ENCODE measurements around the gene FBXL5.

FBXL5 gene

GRCh38 chr4:15658781-15659180 lies 3.6 kb upstream of the FBXL5 start:
- no peak for DNase-seq (ENCODE audit: low read depth)
- TF ChIP-seq, protein P1, sequence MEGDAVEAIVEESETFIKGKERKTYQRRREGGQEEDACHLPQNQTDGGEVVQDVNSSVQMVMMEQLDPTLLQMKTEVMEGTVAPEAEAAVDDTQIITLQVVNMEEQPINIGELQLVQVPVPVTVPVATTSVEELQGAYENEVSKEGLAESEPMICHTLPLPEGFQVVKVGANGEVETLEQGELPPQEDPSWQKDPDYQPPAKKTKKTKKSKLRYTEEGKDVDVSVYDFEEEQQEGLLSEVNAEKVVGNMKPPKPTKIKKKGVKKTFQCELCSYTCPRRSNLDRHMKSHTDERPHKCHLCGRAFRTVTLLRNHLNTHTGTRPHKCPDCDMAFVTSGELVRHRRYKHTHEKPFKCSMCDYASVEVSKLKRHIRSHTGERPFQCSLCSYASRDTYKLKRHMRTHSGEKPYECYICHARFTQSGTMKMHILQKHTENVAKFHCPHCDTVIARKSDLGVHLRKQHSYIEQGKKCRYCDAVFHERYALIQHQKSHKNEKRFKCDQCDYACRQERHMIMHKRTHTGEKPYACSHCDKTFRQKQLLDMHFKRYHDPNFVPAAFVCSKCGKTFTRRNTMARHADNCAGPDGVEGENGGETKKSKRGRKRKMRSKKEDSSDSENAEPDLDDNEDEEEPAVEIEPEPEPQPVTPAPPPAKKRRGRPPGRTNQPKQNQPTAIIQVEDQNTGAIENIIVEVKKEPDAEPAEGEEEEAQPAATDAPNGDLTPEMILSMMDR (IDR thresholded peaks at IDR 0.05; ENCODE audit: control insufficient read depth, insufficient read depth, low read depth, low read length, missing control alignments) = no peak
- H3K4me3 ChIP-seq (ENCODE audit: control insufficient read depth, low read depth, low read length) = no peak overlapping the region

DNA sequence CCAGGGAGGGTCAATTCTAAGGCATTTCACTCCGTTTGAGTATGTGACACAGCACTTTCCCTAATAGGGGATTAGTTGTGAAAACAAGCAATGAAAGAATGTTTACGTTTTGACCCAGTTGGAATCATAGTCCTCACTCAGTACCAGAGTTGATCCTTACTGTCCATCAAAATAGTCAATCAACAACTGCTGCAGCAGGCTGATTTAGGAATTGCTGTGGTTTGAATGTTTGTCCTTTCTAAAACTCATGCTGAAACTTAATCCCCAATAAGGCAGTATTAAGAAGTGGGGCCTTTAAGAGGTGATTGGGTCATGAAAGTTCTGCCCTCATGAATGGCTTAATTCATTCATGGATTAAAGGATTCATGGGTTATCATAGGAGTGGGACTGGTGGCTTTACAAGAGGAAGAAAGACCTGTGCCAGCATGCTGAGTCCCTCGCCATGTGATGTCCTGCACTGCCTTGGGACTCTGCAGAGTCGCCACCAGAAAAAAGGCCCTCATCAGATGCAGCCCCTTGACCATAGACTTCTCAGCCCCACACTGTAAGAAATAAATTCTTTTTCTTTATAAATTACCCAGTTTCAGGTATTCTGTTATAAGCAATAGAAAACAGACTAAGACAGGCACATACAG lies 3.1 kb upstream of the FBXL5 start:
- TF ChIP-seq, protein P1 (IDR thresholded peaks at IDR 0.05; ENCODE audit: control insufficient read depth, insufficient read depth, low read depth, low read length, missing control alignments) = no peak
- no peak overlapping the region for H3K4me3 ChIP-seq (ENCODE audit: control insufficient read depth, low read depth, low read length)
- no peak for DNase-seq (ENCODE audit: low read depth)

DNA sequence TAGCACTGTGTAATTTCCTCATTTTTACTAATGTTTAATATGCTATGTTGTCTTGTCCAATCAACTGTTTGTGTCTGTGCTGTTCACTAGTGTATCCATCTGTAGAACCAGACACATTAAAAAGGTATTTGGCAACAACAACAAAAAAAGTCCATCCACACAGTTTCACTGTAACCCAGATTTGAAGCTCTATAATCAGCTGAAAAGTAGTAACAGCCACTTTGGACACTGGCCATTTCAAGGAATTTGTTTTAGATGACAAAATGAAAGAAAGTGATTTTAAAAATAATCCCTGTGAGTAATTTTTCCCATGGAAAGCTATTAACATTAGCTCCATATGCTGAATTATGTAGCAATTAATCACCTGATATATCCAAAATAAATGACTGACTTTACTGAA lies 2.2 kb upstream of the FBXL5 start:
- TF ChIP-seq, protein P1 (IDR thresholded peaks at IDR 0.05; ENCODE audit: control insufficient read depth, insufficient read depth, low read depth, low read length, missing control alignments) = no peak
- no peak for DNase-seq (ENCODE audit: low read depth)
- no peak overlapping the region for H3K4me3 ChIP-seq (ENCODE audit: control insufficient read depth, low read depth, low read length)

- no peak for DNase-seq (ENCODE audit: low read depth)
- H3K4me3 ChIP-seq (ENCODE audit: control insufficient read depth, low read depth, low read length) = peak overlapping the region; percentile 51; the same call in 1 of the 2 replicates
- TF ChIP-seq, protein P1 (IDR thresholded peaks at IDR 0.05; ENCODE audit: control insufficient read depth, insufficient read depth, low read depth, low read length, missing control alignments) = no peak
These were observed 897 bp upstream of the FBXL5 start for GRCh38 chr4:15656038-15656470.

- TF ChIP-seq, protein P1 (IDR thresholded peaks at IDR 0.05; ENCODE audit: control insufficient read depth, insufficient read depth, low read depth, low read length, missing control alignments) = no peak
- H3K4me3 ChIP-seq (ENCODE audit: control insufficient read depth, low read depth, low read length) = peak overlapping the region; percentile 86
- no peak for DNase-seq (ENCODE audit: low read depth)
These were observed 449 bp downstream of the FBXL5 start for GRCh38 chr4:15654593-15655222.

- TF ChIP-seq, protein P1 (IDR thresholded peaks at IDR 0.05; ENCODE audit: control insufficient read depth, insufficient read depth, low read depth, low read length, missing control alignments) = no peak
- peak overlapping the region; percentile 86 for H3K4me3 ChIP-seq (ENCODE audit: control insufficient read depth, low read depth, low read length)
- DNase-seq (ENCODE audit: low read depth) = peak; percentile 13
These were observed 1.1 kb downstream of the FBXL5 start for GRCh38 chr4:15653864-15654592.

Measured in AG09309 (cell line).